Right lobe of liver (tissue), 6 donors: ENCODE measurements around the gene TUBA3C. TPM values are rescaled to one million over a fixed set of nuclear protein-coding genes. Genes with fewer than 3 reads are reported as not detected.

Experiments used
- ATAC-seq, 4 donors: fragments of 200-7000 bp; cut with Tn5 transposase; one replicate each; pipeline ENCODE4 v1.9.1; 2020; ENCODE audit warnings: mild to moderate bottlenecking in 4 of 4, moderate library complexity in 4 of 4
- DNase-seq, 3 donors: peaks; one replicate each; pipeline ENCODE4 v3.0.0-alpha.2; 2020
- H3K27ac ChIP-seq, 3 donors: fragments of 200-600 bp; one replicate each; pipeline ENCODE4 v1.8.0; 2022
- H3K27me3 ChIP-seq, 2 donors: fragments of 200-600 bp; one replicate each; pipeline ENCODE4 v1.8.0; 2022
- H3K36me3 ChIP-seq, 4 donors: fragments of 200-600 bp; sonication (generic) in 1 of 4; one replicate each; pipeline versions ENCODE4 v1.5.1 to v1.8.0; 2017 to 2022; ENCODE audit warnings: control low read depth in 1 of 4
- H3K4me1 ChIP-seq, 4 donors: fragments of 200-600 bp; sonication (generic) in 1 of 4; one replicate each; pipeline versions ENCODE4 v1.5.1 to v1.8.0; 2017 to 2022; ENCODE audit warnings: control low read depth in 1 of 4
- H3K4me3 ChIP-seq, 3 donors: fragments of 200-600 bp; one replicate each; pipeline ENCODE4 v1.8.0; 2022
- H3K9me3 ChIP-seq, 4 donors: fragments of 200-600 bp; sonication (generic) in 1 of 4; one replicate each; pipeline versions ENCODE4 v1.5.1 to v1.8.0; 2017 to 2022; ENCODE audit warnings: control low read depth in 1 of 4
- POLR2A ChIP-seq: fragments of 450-650 bp; IDR thresholded peaks from one replicate; pipeline ENCODE4 v1.6.1; 2017; ENCODE audit warnings: antibody characterized with exemption, mild to moderate bottlenecking
- WGBS: methylation state at CpG from one replicate; pipeline ENCODE4 v1.1.6; 2018; ENCODE audit warnings: low coverage, low lambda C conversion rate; ENCODE audit not compliant: insufficient coverage; ENCODE audit errors: missing lambda C conversion rate; 5-methylcytosine and 5-hydroxymethylcytosine counted together
- intact Hi-C, 2 donors: fragments of 100-400 bp; cut with DNase I; formaldehyde crosslinking; loops; one replicate each; pipeline versions ENCODE4 v1.11.2 to v1.14.1; 2022
- total RNA-seq, 6 experiments: library from RNA; depleted of rRNA in 2 of 6; stranded (reverse); fragments of >200 nt in 2 of 6; fragmentation: NEBNext Ultra II Directional in 3 of 6; extraction: Animal tissue kit (Norgen Biotek cat#: 25700) in 3 of 6; gene quantifications; one replicate each; pipeline versions ENCODE4 v1.1.0 to v1.2.4, GENCODE V29; 2016 to 2023
- TF ChIP-seq, protein P1 (sequence below), 4 donors: fragments of 200-600 bp in 3 of 4; fragments of 450-650 bp in 1 of 4; IDR thresholded peaks; one replicate each; pipeline versions ENCODE4 v1.5.1 to v1.8.0; 2016 to 2022; ENCODE audit warnings: antibody characterized with exemption in 4 of 4, mild to moderate bottlenecking in 2 of 4
- donor health status: DM: no; HTN: yes; CAD: no.
- donor health status: DM: no; HTN: no; CAD: no.
- donor health status: DM: no; HTN: no; CAD: no.
- donor health status: DM: no; HTN: yes; CAD: no.
- donor health status: DM: no; HTN: yes; CAD: no.

The TUBA3C gene
- total RNA-seq, 6 experiments from 2014 or later, result not detected

DNA sequence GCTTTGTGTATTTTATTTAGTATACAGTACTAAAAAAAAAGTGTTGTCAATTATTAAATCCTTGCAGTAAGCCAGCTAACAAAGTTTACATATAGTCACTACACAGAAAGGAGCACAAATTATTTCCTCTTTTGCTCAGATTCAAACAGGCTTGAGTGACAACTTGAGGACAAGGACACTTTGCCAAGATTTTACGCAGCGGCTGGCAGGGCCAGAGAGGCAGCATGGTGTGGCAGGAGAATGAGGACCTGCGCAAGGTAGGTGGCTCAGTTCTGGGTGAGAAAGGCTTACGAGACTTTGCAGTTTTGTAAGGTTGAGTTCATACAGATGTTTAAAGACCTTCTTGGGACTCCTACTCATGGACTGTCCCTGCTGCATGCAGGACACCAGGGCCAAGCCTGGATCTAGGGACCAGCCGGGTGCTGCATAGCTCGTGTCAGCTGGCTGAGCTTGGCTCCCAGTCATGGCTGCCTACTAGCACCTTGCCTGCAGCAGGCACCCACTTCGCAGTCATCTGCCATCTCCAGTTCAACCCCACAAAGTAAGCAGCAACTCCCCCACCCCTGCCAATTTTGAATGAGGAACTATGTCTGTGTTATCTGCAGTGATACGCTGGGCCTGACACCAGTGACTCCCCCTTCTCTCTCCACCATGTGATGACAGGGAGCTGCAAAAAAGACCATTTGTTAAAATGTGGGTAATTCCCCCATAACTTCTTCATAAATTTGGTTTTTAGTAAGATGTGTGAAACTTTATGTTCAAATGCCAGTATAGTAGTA, 3.7 kb upstream of the TUBA3C start:
- intact Hi-C loops, result no loop called here
- Histone ChIP-seq H3K27me3 (no peaks in the 10 kb centered on the region), H3K27ac (no peak overlapping the region), H3K9me3 (no peaks in the 10 kb centered on the region), H3K4me1 (no peaks in the 10 kb centered on the region), H3K4me3 (no peak overlapping the region), H3K36me3 (no peaks in the 10 kb centered on the region)
- no peak for TF ChIP-seq POLR2A
- TF ChIP-seq, protein P1, sequence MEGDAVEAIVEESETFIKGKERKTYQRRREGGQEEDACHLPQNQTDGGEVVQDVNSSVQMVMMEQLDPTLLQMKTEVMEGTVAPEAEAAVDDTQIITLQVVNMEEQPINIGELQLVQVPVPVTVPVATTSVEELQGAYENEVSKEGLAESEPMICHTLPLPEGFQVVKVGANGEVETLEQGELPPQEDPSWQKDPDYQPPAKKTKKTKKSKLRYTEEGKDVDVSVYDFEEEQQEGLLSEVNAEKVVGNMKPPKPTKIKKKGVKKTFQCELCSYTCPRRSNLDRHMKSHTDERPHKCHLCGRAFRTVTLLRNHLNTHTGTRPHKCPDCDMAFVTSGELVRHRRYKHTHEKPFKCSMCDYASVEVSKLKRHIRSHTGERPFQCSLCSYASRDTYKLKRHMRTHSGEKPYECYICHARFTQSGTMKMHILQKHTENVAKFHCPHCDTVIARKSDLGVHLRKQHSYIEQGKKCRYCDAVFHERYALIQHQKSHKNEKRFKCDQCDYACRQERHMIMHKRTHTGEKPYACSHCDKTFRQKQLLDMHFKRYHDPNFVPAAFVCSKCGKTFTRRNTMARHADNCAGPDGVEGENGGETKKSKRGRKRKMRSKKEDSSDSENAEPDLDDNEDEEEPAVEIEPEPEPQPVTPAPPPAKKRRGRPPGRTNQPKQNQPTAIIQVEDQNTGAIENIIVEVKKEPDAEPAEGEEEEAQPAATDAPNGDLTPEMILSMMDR (IDR thresholded peaks at IDR 0.05), result no peak
- no peak for DNase-seq
- ATAC-seq, result no peak
- WGBS, result 39% methylated on average over 3 of the region's 8 CpGs

DNA sequence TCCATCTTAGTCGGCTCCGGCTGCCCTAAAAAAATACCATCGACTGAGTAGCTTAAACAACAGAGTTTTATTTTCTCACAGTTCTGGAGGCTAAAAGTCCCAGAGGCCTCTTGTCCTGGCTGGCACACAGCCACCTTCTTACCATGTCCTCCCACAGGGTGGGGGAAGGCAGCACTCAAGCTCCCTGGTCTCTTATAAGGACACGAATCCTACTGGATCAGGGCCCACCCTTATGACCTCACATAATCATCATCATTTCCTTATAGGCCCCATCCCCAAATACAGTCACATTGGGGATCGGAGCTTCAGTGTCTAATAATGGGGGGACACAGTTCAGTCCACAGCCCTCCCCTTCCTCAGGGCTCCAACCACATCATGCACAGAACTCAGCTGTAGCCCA, 2.6 kb upstream of the TUBA3C start:
- H3K27me3 ChIP-seq, result no peaks in the 10 kb centered on the region
- no peak for DNase-seq
- TF ChIP-seq POLR2A, result no peak
- TF ChIP-seq, protein P1 (IDR thresholded peaks at IDR 0.05), result no peak
- intact Hi-C loops, result no loop called here
- H3K36me3 ChIP-seq, result no peaks in the 10 kb centered on the region
- H3K4me3 ChIP-seq, result no peak overlapping the region
- ATAC-seq, result no peak
- no CpG with 5 or more reads among the region's 5 CpGs for WGBS
- H3K27ac ChIP-seq, result no peak overlapping the region
- no peaks in the 10 kb centered on the region for H3K4me1 ChIP-seq
- H3K9me3 ChIP-seq, result no peaks in the 10 kb centered on the region

DNA sequence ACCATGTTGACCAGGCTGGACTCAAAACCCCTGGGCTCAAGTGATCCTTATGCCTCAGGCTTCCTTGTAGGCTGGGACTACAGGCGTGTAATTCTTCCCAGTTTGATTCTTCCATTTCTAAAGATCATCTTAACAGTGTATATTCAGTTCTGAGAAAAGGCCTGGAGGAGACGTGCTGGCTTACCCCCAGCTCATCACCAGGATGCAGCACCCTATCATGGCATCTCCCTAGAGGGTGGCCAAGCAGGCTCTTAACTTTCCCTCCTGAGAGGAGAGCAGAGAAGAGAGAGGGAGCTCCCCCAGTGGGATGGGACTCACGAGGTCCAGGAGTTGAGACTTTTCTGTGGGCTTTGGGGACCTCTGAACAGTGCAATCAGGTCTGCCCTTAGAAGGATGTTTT, 2.1 kb upstream of the TUBA3C start:
- 49% methylated on average over 2 of the region's 3 CpGs for whole genome bisulfite sequencing
- Histone ChIP-seq H3K27me3 (no peaks in the 10 kb centered on the region), H3K4me3 (no peak overlapping the region), H3K36me3 (no peaks in the 10 kb centered on the region), H3K9me3 (no peaks in the 10 kb centered on the region), H3K27ac (no peak overlapping the region), H3K4me1 (no peaks in the 10 kb centered on the region)
- intact Hi-C loops, result no loop called here
- DNase-seq (no peak), ATAC-seq (no peak)
- TF ChIP-seq POLR2A, result no peak
- TF ChIP-seq, protein P1 (IDR thresholded peaks at IDR 0.05), result no peak

DNA sequence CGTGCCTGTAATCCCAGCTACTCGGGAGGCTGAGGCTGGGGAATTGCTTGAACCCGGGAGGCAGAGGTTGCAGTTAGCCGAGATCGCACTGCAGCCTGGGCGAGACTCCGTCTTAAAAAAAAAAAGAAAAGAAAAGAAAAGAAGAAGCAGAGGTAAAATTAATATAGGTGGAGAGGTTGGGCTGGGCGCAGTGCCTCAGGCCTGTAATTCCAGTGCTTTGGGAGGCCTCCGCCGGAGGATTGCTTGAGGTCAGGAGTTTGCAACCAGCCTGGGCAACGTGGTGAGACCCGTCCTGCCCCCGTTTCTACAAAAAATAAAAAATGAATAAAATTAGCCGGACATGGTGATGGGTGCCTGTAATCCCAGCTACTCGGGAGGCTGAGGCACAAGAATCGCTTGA, 912 bp upstream of the TUBA3C start:
- Histone ChIP-seq H3K9me3 (no peaks in the 10 kb centered on the region), H3K4me1 (no peaks in the 10 kb centered on the region), H3K36me3 (no peaks in the 10 kb centered on the region), H3K27me3 (no peaks in the 10 kb centered on the region), H3K27ac (no peak overlapping the region), H3K4me3 (no peak overlapping the region)
- ATAC-seq (no peak), DNase-seq (no peak)
- TF ChIP-seq, protein P1 (IDR thresholded peaks at IDR 0.05), result no peak
- TF ChIP-seq POLR2A, result no peak
- intact Hi-C loops, result no loop called here
- 75% methylated on average over 15 of the region's 16 CpGs for WGBS
